ENCODE data around the gene ZNF57. TPM values are rescaled to one million over a fixed set of nuclear protein-coding genes. Genes with fewer than 3 reads are reported as not detected.

ZNF57 gene
- total RNA-seq, 1 experiment from 2014 or later: 3.3 TPM

DNA sequence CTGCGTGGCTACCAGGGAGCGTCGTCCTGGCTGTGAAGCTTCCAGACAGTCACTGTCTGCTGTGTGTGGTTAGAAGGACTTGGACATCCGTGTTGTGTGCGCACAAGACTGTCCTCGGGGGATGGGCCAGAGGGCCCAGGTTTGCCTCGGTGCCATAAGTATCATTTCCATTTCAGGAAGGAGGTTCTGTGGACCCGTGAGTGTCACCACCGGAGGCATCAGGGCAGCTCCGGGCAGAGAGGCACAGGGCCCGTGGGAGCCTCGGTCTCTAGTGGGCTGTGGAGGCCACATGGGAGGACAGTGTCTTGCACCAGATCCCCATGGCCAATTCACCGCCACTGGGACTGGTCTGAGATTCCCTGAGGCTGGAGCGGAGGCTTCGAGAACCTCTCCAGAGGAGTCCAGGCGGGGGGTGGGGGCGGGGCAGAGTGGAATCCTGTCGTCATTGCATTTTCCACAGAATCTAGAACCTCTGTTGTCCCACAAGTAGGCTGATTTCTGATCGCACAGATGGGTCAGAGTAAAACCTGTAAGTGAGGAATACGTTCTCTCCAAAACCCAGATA, 6.0 kb downstream of the ZNF57 start:
- no TSS peak for BruUV-seq (replicated peaks)

DNA sequence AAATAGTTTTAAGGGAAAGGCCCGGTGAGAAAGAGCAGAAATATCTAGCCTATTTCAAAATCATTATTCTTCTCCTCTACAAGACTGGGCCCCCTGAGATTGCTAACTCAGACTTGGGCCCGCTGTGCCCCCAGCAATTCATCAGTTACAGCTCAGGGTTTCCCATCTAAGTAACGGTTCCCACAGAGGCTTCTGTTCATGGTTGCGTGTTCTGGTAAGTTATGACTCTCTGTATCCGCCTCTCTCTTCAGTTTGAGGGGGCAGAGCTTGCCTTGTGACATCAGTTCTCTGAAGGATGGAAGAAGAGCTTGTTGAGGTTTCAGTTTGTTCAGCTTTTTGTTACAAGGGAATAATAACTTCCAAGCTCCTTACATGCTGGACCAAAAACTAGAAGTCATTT, 11.6 kb downstream of the ZNF57 start:
- ATAC-seq (no peak), DNase-seq (no peak)
- H3K27me3 ChIP-seq (ENCODE audit: low read length): no peaks in the 10 kb centered on the region
- TF ChIP-seq EZH2 (IDR thresholded peaks at IDR 0.05; ENCODE audit: low read length, unreplicated experiment): no peak
- no peak for TF ChIP-seq EZH2phosphoT487 (IDR thresholded peaks at IDR 0.05; ENCODE audit: borderline replicate concordance, low read length)
- TF ChIP-seq, protein P1, sequence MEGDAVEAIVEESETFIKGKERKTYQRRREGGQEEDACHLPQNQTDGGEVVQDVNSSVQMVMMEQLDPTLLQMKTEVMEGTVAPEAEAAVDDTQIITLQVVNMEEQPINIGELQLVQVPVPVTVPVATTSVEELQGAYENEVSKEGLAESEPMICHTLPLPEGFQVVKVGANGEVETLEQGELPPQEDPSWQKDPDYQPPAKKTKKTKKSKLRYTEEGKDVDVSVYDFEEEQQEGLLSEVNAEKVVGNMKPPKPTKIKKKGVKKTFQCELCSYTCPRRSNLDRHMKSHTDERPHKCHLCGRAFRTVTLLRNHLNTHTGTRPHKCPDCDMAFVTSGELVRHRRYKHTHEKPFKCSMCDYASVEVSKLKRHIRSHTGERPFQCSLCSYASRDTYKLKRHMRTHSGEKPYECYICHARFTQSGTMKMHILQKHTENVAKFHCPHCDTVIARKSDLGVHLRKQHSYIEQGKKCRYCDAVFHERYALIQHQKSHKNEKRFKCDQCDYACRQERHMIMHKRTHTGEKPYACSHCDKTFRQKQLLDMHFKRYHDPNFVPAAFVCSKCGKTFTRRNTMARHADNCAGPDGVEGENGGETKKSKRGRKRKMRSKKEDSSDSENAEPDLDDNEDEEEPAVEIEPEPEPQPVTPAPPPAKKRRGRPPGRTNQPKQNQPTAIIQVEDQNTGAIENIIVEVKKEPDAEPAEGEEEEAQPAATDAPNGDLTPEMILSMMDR (conservative IDR thresholded peaks at IDR 0.05; ENCODE audit: low read depth, low read length): no peak
- ChIA-PET CTCF (no interaction called here), POLR2A (ENCODE audit: unreplicated experiment) (no interaction called here)
- H3K9ac ChIP-seq (ENCODE audit: low read length): no peak overlapping the region
- H3K27ac ChIP-seq (ENCODE audit: low read length): no peak overlapping the region
- no peaks in the 10 kb centered on the region for H3K4me1 ChIP-seq (ENCODE audit: insufficient read depth, low read length)
- peaks cover 45% of the 10 kb centered on the region for H3K36me3 ChIP-seq (ENCODE audit: low read depth, low read length)
- H3F3A ChIP-seq (ENCODE audit: low read length, unreplicated experiment): no peaks in the 10 kb centered on the region
- H3K9me2 ChIP-seq (replicated peaks; ENCODE audit: low read length): no peaks in the 10 kb centered on the region
- intact Hi-C loops (cut with micrococcal nuclease): no loop called here
- H3K4me2 ChIP-seq (ENCODE audit: low read length): no peak overlapping the region
- H3K4me3 ChIP-seq (ENCODE audit: low read length): no peak overlapping the region
- 0 out of 2 replicates have a peak, but pooled peaks cover 6% of the 10 kb centered on the region for H3K9me3 ChIP-seq (ENCODE audit: low read length)
- no TSS peak for BruUV-seq (replicated peaks)
- H4K20me1 ChIP-seq (ENCODE audit: low read length): no peaks in the 10 kb centered on the region
- peaks cover 45% of the 10 kb centered on the region for H3K79me2 ChIP-seq (ENCODE audit: low read length)
- no peak overlapping the region for H2AFZ ChIP-seq (ENCODE audit: low read length)

More for the DNA sequence above, 6.0 kb downstream of the ZNF57 start:
- Histone ChIP-seq H3K4me3 (ENCODE audit: low read length) (no peak overlapping the region), H3K9me2 (replicated peaks; ENCODE audit: low read length) (no peaks in the 10 kb centered on the region), H3K79me2 (ENCODE audit: low read length) (peaks cover 71% of the 10 kb centered on the region), H3F3A (ENCODE audit: low read length, unreplicated experiment) (no peaks in the 10 kb centered on the region), H3K27me3 (ENCODE audit: low read length) (no peaks in the 10 kb centered on the region), H3K9ac (ENCODE audit: low read length) (no peak overlapping the region), H3K9me3 (ENCODE audit: low read length) (no peaks in the 10 kb centered on the region), H3K27ac (ENCODE audit: low read length) (no peak overlapping the region), H4K20me1 (ENCODE audit: low read length) (no peaks in the 10 kb centered on the region), H2AFZ (ENCODE audit: low read length) (no peak overlapping the region), H3K4me2 (ENCODE audit: low read length) (no peak overlapping the region), H3K4me1 (ENCODE audit: insufficient read depth, low read length) (peaks cover 10% of the 10 kb centered on the region; the same call in 1 of the 2 replicates), H3K36me3 (ENCODE audit: low read depth, low read length) (0 out of 2 replicates have a peak, but pooled peaks cover 3% of the 10 kb centered on the region)
- ATAC-seq (no peak), DNase-seq (no peak)
- TF ChIP-seq, protein P1 (conservative IDR thresholded peaks at IDR 0.05; ENCODE audit: low read depth, low read length): no peak
- no peak for TF ChIP-seq EZH2 (IDR thresholded peaks at IDR 0.05; ENCODE audit: low read length, unreplicated experiment)
- TF ChIP-seq EZH2phosphoT487 (IDR thresholded peaks at IDR 0.05; ENCODE audit: borderline replicate concordance, low read length): no peak
- CTCF ChIA-PET: no interaction called here
- POLR2A ChIA-PET (ENCODE audit: unreplicated experiment): no interaction called here
- intact Hi-C loops (cut with micrococcal nuclease): no loop called here
